GM19395 (cell line): ENCODE data around the gene PRKCZ.
A peak's percentile ranks its signal among the peaks of the same experiment; 100 is the strongest.

Experiments
- ATAC-seq: cut with Tn5 transposase; IDR thresholded peaks from one replicate; pipeline ENCODE4 v1.9.1; 2021; ENCODE audit warnings: mild to moderate bottlenecking, moderate library complexity; ENCODE audit not compliant: unreplicated experiment

Gene PRKCZ

GRCh38 chr1:2186901-2187300 is 136.7 kb downstream of the PRKCZ start:
- ATAC-seq, result no peak

- ATAC-seq, result no peak
Measured at GRCh38 chr1:2187619-2188018, 137.4 kb downstream of the PRKCZ start.

GRCh38 chr1:2188336-2188735 is 138.1 kb downstream of the PRKCZ start:
- no peak for ATAC-seq

GRCh38 chr1:2189459-2190425 is 139.5 kb downstream of the PRKCZ start:
- ATAC-seq, result no peak

- no peak for ATAC-seq
Measured at GRCh38 chr1:2190491-2190976, 140.3 kb downstream of the PRKCZ start.

GRCh38 chr1:2192031-2192995 is 142.1 kb downstream of the PRKCZ start:
- no peak for ATAC-seq

- no peak for ATAC-seq
Measured at GRCh38 chr1:2193514-2194281, 143.5 kb downstream of the PRKCZ start.

- ATAC-seq, result peak; percentile 55
Measured at GRCh38 chr1:2194319-2194897, 144.2 kb downstream of the PRKCZ start, which contains the start of gene FAAP20. Gene FAAP20 (minus strand): TSS chr1:2194772. CDS start chr1:2194749, 23 bp downstream.

- peak; percentile 68 for ATAC-seq
Measured at GRCh38 chr1:2194898-2195673, 144.9 kb downstream of the PRKCZ start.

- no peak for ATAC-seq
Measured at GRCh38 chr1:2195785-2196184, 145.6 kb downstream of the PRKCZ start.

- ATAC-seq, result no peak
Measured at GRCh38 chr1:2196901-2197638, 146.9 kb downstream of the PRKCZ start.

- ATAC-seq, result no peak
Measured at GRCh38 chr1:2197707-2198165, 147.5 kb downstream of the PRKCZ start.

- no peak for ATAC-seq
Measured at GRCh38 chr1:2198571-2198970, 148.4 kb downstream of the PRKCZ start.

GRCh38 chr1:2199042-2199810 is 149.0 kb downstream of the PRKCZ start:
- no peak for ATAC-seq

GRCh38 chr1:2200308-2200943 is 150.2 kb downstream of the PRKCZ start:
- ATAC-seq, result no peak

GRCh38 chr1:2201062-2201461 is 150.9 kb downstream of the PRKCZ start:
- ATAC-seq, result no peak

- no peak for ATAC-seq
Measured at GRCh38 chr1:2202008-2202575, 151.9 kb downstream of the PRKCZ start.
